GM12892 (cell line): ENCODE measurements around the gene MSX1.

Source experiments
- DNase-seq: peaks from one replicate; pipeline ENCODE4 v3.0.0; 2011; ENCODE audit not compliant: insufficient read length
- FAIRE-seq: peaks from 2 replicates; lab custom pipeline; 2011; peaks lifted over from hg19 to GRCh38; lab: Jason Lieb, UNC
- POLR2A ChIP-seq: IDR thresholded peaks from 2 replicates; pipeline ENCODE4 v1.6.1; 2011; ENCODE audit warnings: low read depth, low read length, control low read depth
- POLR2AphosphoS5 ChIP-seq: IDR thresholded peaks from 2 replicates; pipeline ENCODE4 v1.6.1; 2011; ENCODE audit warnings: low read depth, low read length, control low read depth
- TAF1 ChIP-seq: IDR thresholded peaks from 2 replicates; pipeline ENCODE4 v1.6.1; 2011; ENCODE audit warnings: low read depth, mild to moderate bottlenecking, control low read depth, low read length, borderline replicate concordance

MSX1 gene

DNA sequence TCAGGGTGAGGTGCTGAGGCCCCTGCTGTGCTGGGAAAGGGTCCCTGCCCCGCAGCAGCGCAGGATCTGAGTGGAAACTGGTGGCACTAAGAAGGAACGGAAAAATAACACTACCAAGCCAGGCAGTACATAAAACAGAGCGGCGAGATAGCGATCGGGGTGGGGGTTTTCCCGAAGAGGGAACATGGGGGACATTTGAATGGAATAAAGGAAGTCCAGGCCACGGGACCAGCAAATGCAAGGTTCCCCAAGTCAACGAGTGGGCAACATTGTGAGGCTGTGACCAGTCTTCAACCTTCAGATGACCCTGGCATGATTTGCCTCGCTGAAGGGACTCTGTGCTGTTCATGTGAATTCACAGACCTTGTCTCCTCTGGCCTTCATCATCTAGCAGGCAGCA, 13.7 kb downstream of the MSX1 start:
- TF ChIP-seq POLR2AphosphoS5 (no peak), POLR2A (no peak), TAF1 (no peak)
- no peak for FAIRE-seq

DNA sequence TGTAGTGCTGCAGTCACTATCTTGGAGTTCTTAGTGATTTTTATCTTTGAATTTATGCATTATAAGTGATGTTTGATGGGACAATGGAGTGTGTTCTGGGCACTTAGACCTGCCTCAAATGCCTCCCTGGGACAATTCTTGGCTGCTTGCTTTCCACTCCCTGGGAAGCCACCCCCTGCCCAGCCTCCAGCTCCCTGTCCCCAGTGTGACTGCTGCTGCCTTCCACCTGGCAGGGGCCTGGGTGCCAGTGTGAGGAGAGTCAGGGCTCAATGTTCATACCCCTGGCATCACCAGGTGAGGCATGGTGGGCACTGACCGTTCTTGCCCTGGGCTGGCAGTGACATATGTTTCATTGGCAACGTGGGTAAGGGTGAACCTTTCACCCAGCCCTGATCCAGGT, 14.8 kb downstream of the MSX1 start:
- no peak for FAIRE-seq
- no peak for DNase-seq
- no peak for TF ChIP-seq TAF1
- no peak for TF ChIP-seq POLR2A
- TF ChIP-seq POLR2AphosphoS5: no peak

More for the DNA sequence above, 13.7 kb downstream of the MSX1 start:
- no peak for DNase-seq

DNA sequence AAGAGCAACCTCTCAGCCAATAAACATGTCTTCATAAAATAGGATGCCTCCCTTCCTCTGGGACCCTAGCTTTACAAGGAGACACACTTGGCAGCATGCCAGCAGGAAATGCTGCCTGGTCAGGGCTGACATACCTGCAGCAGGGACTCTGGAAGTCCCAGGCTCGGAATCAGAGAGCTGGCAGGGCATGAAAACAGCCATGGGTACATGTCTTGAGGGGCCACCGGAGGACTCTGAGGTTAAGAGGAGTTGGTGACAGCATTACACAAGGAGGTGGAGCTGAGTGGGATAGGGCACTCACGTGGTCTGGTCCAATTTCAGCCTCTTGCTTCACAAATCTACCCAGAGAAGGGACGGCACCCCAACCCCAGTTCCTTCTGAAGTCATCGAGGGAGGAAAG, 15.7 kb downstream of the MSX1 start:
- FAIRE-seq: no peak
- no peak for DNase-seq
- TF ChIP-seq TAF1: no peak
- TF ChIP-seq POLR2A: no peak
- no peak for TF ChIP-seq POLR2AphosphoS5

DNA sequence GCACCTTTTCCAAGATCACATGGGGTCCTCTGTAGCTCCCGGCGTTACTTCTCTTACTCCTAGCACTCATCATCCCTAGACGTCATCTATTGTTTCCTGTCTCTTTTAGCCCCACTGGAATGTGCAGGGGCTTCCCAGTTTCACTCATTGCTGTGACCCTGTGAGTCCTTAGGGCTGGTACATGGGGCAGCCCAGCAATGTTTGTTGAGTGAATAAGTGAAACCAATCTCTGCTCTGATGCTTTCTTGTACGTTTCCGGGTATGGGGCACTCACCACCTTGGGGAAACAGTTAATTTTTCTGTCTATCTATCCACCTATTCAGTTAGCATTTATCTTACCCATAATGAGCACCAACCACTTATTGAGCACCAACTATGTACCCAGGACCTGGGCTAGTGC, 16.1 kb downstream of the MSX1 start:
- FAIRE-seq (no peak), DNase-seq (no peak)
- TF ChIP-seq TAF1 (no peak), POLR2AphosphoS5 (no peak), POLR2A (no peak)

DNA sequence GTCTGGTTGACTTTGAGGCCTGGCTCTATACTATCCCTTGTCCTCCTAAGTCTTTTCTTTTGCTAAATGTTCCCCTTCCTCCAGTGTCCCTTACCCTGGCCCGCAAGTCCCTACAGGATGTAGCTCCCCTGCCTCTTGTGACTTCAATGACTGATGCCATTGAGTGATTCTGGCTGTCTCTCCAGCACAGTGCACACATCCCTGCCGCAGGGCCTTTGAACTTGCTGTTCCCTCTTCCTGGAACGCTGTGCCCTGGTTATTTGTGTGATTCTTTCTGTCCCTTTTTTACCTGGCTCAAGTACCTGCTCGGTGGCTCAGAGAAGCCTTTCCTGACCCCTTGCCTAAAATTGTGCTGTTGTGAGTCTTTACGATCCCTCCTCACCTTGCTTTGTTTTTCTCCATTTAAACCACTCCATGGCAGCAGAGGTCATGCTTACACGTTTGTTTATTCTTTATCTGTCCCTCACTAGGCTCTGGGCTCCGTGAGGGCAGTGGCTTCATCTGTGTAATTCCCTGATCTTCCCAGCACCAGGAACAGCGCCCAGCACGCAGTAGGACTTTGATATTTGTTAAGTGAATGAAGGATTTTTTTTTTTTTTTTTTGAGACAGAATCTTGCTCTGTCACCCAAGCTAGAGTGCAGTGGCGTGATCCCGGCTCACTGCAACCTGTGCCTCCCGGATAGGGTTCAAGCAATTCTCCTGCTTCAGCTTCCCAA, 17.6 kb downstream of the MSX1 start:
- FAIRE-seq (no peak), DNase-seq (no peak)
- TF ChIP-seq TAF1 (no peak), POLR2AphosphoS5 (no peak), POLR2A (no peak)

DNA sequence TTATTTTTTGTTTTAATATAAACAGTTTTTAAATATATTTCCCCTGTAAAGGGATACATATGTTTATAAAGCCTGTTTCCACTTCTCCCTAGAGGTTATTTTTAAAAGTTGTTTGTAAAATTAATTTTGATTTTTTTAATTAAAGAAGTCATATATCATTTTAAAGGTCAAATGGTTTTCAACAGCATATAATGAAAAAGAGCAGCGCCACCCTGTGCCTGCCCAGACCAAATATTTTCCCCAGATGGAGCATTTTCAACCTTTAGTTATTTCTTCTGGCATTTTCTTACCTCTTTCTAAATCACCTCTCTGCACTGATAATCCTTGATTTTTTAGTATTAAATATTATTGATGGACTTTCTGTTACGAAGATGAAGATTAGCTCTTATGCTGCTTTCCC, 21.0 kb downstream of the MSX1 start:
- TF ChIP-seq POLR2AphosphoS5 (no peak), TAF1 (no peak), POLR2A (no peak)
- DNase-seq (no peak), FAIRE-seq (no peak)

DNA sequence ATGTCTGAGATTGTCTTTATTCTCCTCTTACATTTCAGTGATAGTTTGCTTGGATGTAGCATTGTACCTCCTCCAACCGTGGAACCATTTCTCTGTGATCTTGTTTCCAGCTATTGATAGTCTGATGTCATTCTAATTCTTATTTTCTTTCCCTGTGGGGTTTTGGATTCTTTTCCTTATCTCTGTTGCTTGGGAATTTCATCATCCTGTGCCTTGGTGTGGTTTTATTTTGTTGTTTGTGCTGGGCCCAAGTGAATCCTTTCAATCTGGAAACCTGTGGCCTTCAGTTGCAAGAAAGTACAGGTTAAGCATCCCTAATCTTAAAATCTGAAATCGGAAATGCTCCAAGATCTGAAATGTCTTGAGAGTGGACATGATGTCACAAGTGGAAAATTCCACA, 22.0 kb downstream of the MSX1 start:
- FAIRE-seq (no peak), DNase-seq (no peak)
- TF ChIP-seq POLR2A (no peak), TAF1 (no peak), POLR2AphosphoS5 (no peak)

DNA sequence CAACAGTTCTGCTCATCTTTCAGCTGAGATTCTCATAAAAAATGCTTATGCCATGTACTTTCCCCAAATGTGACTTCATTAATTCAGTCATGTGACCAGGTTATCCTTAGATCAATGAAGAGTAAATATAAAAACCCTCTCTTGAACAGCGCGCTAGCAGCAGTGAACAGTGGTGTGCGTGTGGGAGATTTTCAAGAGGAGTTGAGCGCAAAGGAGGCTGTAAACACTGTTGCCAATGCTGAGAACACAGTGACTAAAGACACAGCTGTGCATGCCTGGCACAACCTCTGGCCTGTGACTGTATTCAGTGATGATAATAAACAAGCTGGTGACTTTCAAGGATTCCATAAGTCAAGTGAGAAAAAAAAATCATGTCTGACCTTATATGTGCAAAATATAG, 25.1 kb downstream of the MSX1 start:
- TF ChIP-seq POLR2AphosphoS5: no peak
- DNase-seq (no peak), FAIRE-seq (no peak)

DNA sequence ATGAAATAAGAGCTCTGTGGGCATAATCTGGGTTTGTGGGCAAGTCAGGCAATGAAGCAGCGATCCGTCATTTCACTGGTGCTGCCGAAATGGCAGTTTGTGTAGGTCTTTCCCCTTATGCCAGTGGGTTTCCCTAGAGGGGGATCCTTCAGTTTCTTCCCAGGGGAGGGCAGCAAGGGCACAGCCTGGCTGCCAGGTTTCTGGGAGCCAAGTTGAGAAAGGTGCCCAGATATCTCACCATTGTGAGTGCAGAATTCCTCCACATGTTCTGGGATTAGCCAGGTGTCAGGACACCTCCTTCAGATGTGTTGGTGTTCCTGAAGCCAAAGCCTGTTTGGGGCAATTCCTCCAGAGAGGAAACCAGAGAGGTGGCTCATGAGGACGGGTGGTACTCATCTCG, 28.0 kb downstream of the MSX1 start:
- FAIRE-seq (no peak), DNase-seq (no peak)
- no peak for TF ChIP-seq POLR2A

DNA sequence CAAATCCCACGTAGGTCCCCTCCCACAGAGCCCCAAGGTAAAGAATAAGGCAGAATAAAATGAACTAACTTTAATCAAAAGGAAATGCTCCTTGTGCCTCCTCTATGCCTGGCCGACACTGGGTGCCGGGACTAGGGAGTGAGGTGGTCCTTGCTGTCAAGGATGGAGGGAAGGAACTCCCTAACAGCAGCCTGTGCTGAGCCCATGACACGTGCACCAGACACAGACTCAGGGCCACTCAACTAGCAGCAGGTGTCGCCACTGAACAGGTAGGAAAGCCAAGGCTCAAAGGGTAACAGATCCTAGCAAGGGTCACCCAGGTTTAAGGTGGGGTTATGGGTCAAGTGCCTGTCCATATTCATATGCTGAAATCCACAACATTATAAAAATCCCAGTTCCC, 29.2 kb downstream of the MSX1 start:
- FAIRE-seq: no peak
- TF ChIP-seq POLR2AphosphoS5 (no peak), TAF1 (no peak), POLR2A (no peak)
- no peak for DNase-seq

DNA sequence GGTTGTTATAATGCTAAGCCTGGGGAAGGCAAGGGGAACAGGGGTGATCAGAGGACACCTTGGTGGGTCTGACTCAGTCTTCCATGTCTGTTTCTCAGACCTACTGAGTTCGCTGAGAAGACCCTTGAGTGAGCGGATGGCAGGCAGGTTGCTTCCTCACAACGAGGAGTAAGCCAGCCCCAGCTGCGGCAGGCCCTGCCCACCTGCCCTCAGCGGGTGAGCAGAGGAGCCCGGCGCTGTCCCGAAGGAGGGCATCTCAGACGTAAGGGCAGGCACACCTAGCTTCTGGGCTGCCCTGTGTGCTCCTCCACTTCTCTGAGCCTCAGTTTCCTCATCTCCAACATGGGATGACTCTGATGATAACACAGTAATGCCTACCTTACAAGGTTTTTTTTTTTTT, 30.3 kb downstream of the MSX1 start:
- no peak for DNase-seq
- TF ChIP-seq TAF1 (no peak), POLR2AphosphoS5 (no peak), POLR2A (no peak)
- FAIRE-seq: no peak

DNA sequence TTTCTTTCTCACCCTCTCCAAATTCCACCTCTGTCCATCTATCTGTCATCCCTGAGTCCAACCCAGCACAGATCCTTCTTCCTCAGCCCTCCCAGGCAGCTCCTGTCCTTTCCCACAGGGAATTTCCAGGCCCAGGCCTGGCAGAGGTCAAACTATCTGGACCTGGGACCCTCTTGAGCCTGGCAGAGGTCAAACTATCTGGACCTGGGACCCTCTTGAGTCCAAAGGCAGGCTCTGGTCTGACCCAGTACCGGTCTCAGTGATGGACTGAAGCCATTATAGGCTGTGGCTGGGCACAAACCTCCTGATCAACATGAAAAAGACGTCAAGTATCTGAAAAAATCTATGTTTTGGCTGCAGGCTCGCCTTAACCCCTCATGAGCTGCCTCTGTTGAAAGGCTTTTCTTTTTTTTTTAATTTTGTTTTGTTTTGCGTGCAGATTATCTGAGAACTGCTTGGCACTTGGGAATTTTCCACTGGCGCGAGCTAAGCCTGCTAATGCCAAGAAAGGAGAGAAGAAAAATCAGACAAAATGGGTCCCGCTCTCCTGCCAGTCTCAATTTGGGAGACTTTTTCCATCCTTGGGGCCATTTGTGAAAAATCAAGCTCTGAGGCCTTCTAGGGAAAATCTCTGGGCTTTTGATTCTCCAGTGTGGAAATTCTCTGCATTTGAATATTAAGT, 31.2 kb downstream of the MSX1 start:
- TF ChIP-seq TAF1: no peak
- no peak for TF ChIP-seq POLR2A
- TF ChIP-seq POLR2AphosphoS5: no peak
- DNase-seq (no peak), FAIRE-seq (no peak)

DNA sequence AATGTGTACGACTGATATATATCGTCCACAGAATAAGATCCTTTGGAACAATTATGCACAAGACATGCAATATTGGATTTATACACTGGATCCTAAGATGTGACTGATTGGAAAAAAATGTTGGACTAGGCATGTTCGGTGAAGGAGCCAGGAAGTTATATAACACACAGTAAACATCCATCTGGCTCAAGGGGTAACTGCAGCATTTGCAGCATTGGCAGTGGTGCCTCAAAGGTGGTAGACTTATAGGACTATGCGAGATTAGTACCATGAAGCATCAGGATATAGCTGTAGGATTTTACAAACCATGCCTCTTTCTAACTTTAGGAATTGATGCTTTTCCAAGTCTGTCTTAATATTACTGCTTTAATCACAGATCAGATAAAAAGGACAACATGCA, 34.3 kb downstream of the MSX1 start:
- DNase-seq (no peak), FAIRE-seq (no peak)
- TF ChIP-seq POLR2AphosphoS5 (no peak), POLR2A (no peak), TAF1 (no peak)
